ENCODE data around the gene FAM229B. TPM values are rescaled to one million over a fixed set of nuclear protein-coding genes. Genes with fewer than 3 reads are reported as not detected.

Gene FAM229B
- total and polyA plus RNA-seq, 11 donors, result 28.6 to 85.8 (median 54.8) TPM

- no peaks in the 10 kb centered on the region for H3K27me3 ChIP-seq
- intact Hi-C loops (cut with DNase I), result loop anchor here in 1 of 10 donors (5.0 kb wide), 1 partner anchor 33 kb away; no protein-coding TSS in a partner anchor
- ATAC-seq (peak in 2 of 4 donors; percentile 68), DNase-seq (peak in 1 of 5 donors; percentile 40)
- no peak overlapping the region for H3K4me3 ChIP-seq
- H3K4me1 ChIP-seq, result peaks cover 0 to 26% (median 4%) of the 10 kb centered on the region in 12 donors
- WGBS, 4 donors, result 58 to 72% (median 64%) methylated on average over 5 of the region's 5 CpGs
- no peaks in the 10 kb centered on the region for H3K9me3 ChIP-seq
- TF ChIP-seq POLR2A (IDR thresholded peaks at IDR 0.05) (no peak), CTCF (IDR thresholded peaks at IDR 0.05) (no peak)
- H3K36me3 ChIP-seq, result peaks cover 0 to 99% (median 59%) of the 10 kb centered on the region in 9 donors
- peak overlapping the region in 8 of 12 donors; percentile 22 to 66 (median 42) for H3K27ac ChIP-seq
Observed at GRCh38 chr6:112150363-112150762, 63.0 kb downstream of the FAM229B start.

Other genes starting within 250 kb of the FAM229B start
- 10 to 100 TPM; 28.1 to 72.4 (median 56.6) TPM for gene FYN, start 214.1 kb upstream of the FAM229B start, total RNA-seq
- gene FYN, start 214.1 kb upstream of the FAM229B start, polyA plus RNA-seq, result 10 to 100 TPM; 14.7 to 29.4 TPM
- not detected for gene CCN6, start 33.5 kb upstream of the FAM229B start, total RNA-seq
- not detected for gene CCN6, start 33.5 kb upstream of the FAM229B start, polyA plus RNA-seq
- gene TUBE1, start 109 bp upstream of the FAM229B start, total RNA-seq, result 10 to 100 TPM; 16.1 to 33.2 (median 25.0) TPM
- gene TUBE1, start 109 bp upstream of the FAM229B start, polyA plus RNA-seq, result 10 to 100 TPM; 10.1 to 23.1 TPM
- gene LAMA4, start 167.0 kb downstream of the FAM229B start, total RNA-seq, result 100 to 1,000 TPM in 2 of 9 donors, 10 to 100 TPM in 7; 42.6 to 132 (median 77.7) TPM
- 10 to 100 TPM; 23.8 to 55.9 TPM for gene LAMA4, start 167.0 kb downstream of the FAM229B start, polyA plus RNA-seq